GM12891 (cell line): ENCODE measurements around the gene WDFY3.
"Not testable (repeated sequence)": the region's sequence is repeated elsewhere in the genome, so short reads cannot be mapped to it uniquely, and the experiment has no call there.

Experiments used
- PAX5 ChIP-seq: IDR thresholded peaks from 2 replicates; pipeline ENCODE4 v1.6.1; 2011; ENCODE audit warnings: low read length, moderate library complexity, mild to moderate bottlenecking; ENCODE audit not compliant: insufficient read depth, severe bottlenecking
- POLR2A ChIP-seq: IDR thresholded peaks from 2 replicates; pipeline ENCODE4 v1.6.1; 2011; ENCODE audit warnings: low read depth, low read length, control low read depth
- POLR2AphosphoS5 ChIP-seq: IDR thresholded peaks from 2 replicates; pipeline ENCODE4 v1.6.1; 2011; ENCODE audit warnings: low read depth, low read length, control low read depth
- POU2F2 ChIP-seq: IDR thresholded peaks from 2 replicates; pipeline ENCODE4 v1.6.1; 2011; ENCODE audit warnings: low read depth, mild to moderate bottlenecking, control low read depth, low read length, moderate library complexity
- SPI1 ChIP-seq: IDR thresholded peaks from 2 replicates; pipeline ENCODE4 v1.6.1; 2011; ENCODE audit warnings: low read depth, low read length, control low read depth
- TAF1 ChIP-seq: IDR thresholded peaks from 2 replicates; pipeline ENCODE4 v1.6.1; 2011; ENCODE audit warnings: low read depth, low read length, control low read depth

DNA sequence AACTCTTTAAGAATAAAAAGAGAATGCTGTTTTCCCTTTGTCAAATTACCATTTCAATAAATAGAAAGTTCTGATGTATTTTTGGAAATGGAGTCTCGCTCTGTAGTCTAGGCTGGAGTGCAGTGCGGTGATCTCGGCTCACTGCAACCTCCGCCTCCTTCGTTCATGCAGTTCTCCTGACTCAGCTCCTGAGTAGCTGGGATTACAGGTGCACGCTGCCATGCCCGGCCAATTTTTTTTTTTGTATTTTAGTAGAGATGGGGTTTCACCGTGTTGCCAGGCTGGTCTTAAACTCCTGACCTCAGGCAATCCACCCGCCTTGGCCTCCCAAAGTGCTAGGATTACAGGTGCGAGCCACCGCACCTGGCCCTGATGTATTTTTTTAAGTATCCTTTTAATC, 159.9 kb downstream of the WDFY3 start:
- not testable (repeated sequence) for TF ChIP-seq POLR2A, TAF1, POLR2AphosphoS5, PAX5, POU2F2, SPI1
